Memory B cell (primary cell): Measurements from ENCODE around the gene TIMM10.

ENCODE experiments used
- ATAC-seq: fragments of 150-1000 bp; cut with Tn5 transposase; 2 replicates; pipeline ENCODE4 v1.10.0; 2021; ENCODE audit warnings: low read depth, mild to moderate bottlenecking, moderate library complexity
- DNase-seq, 2 donors: peaks; one replicate each; pipeline ENCODE4 v3.0.0; 2022; ENCODE audit warnings: low spot score in 2 of 2
- H3K27ac Mint-ChIP-seq: one replicate; pipeline ENCODE4 v1.8.0; 2022; ENCODE audit warnings: mild to moderate bottlenecking, moderate library complexity, mixed read lengths
- H3K27me3 Mint-ChIP-seq: one replicate; pipeline ENCODE4 v1.8.0; 2022; ENCODE audit warnings: mixed read lengths
- H3K36me3 Mint-ChIP-seq: one replicate; pipeline ENCODE4 v1.8.0; 2022; ENCODE audit warnings: mild to moderate bottlenecking, mixed read lengths
- H3K4me1 Mint-ChIP-seq: one replicate; pipeline ENCODE4 v1.8.0; 2022; ENCODE audit warnings: mixed read lengths
- H3K4me3 Mint-ChIP-seq: one replicate; pipeline ENCODE4 v1.8.0; 2022; ENCODE audit warnings: mild to moderate bottlenecking, moderate library complexity, mixed read lengths
- H3K9me3 Mint-ChIP-seq: one replicate; pipeline ENCODE4 v1.8.0; 2022; ENCODE audit warnings: mixed read lengths

The TIMM10 gene

GRCh38 chr11:57530596-57531507 is at the start of gene TIMM10:
Gene TIMM10 (minus strand): TSS chr11:57530754. CDS start chr11:57530189, 565 bp downstream.
- ATAC-seq (peak; percentile 88), DNase-seq (peak; percentile 72 to 88)
- Mint-ChIP-seq H3K4me1 (peaks cover 16% of the 10 kb centered on the region), H3K27ac (peak within 1 kb of the TSS; percentile 95), H3K36me3 (peaks cover 2% of the 10 kb centered on the region), H3K27me3 (no peaks in the 10 kb centered on the region), H3K9me3 (no peaks in the 10 kb centered on the region), H3K4me3 (peak within 1 kb of the TSS; percentile 94)

GRCh38 chr11:57574061-57574460 is 43.5 kb upstream of the TIMM10 start:
- H3K36me3 Mint-ChIP-seq = no peaks in the 10 kb centered on the region
- H3K4me1 Mint-ChIP-seq = no peaks in the 10 kb centered on the region
- peaks cover 10% of the 10 kb centered on the region for H3K27me3 Mint-ChIP-seq
- no peaks in the 10 kb centered on the region for H3K9me3 Mint-ChIP-seq
- DNase-seq = no peak
- H3K4me3 Mint-ChIP-seq = no peak overlapping the region
- no peak overlapping the region for H3K27ac Mint-ChIP-seq
- ATAC-seq = no peak

- ATAC-seq = no peak
- H3K9me3 Mint-ChIP-seq = no peaks in the 10 kb centered on the region
- H3K36me3 Mint-ChIP-seq = no peaks in the 10 kb centered on the region
- no peak overlapping the region for H3K27ac Mint-ChIP-seq
- no peak for DNase-seq
- peaks cover 5% of the 10 kb centered on the region for H3K4me1 Mint-ChIP-seq
- H3K4me3 Mint-ChIP-seq = no peak overlapping the region
- peaks cover 5% of the 10 kb centered on the region for H3K27me3 Mint-ChIP-seq
Observed at GRCh38 chr11:57571606-57572005, 41.1 kb upstream of the TIMM10 start.

GRCh38 chr11:57568330-57568766 is 37.8 kb upstream of the TIMM10 start:
- Mint-ChIP-seq H3K4me3 (peak overlapping the region; percentile 99), H3K36me3 (peaks cover 5% of the 10 kb centered on the region), H3K27ac (peak overlapping the region; percentile 93), H3K4me1 (peaks cover 20% of the 10 kb centered on the region), H3K27me3 (no peaks in the 10 kb centered on the region), H3K9me3 (no peaks in the 10 kb centered on the region)
- DNase-seq (peak; percentile 87 to 93), ATAC-seq (peak; percentile 6)

GRCh38 chr11:57567515-57568329 is 37.2 kb upstream of the TIMM10 start, which contains the start of gene UBE2L6:
Gene UBE2L6 (minus strand): TSS chr11:57567672. CDS start chr11:57567611, 61 bp downstream.
- Mint-ChIP-seq H3K36me3 (peaks cover 7% of the 10 kb centered on the region), H3K27me3 (no peaks in the 10 kb centered on the region), H3K9me3 (no peaks in the 10 kb centered on the region), H3K27ac (peak within 1 kb of the TSS; percentile 94), H3K4me3 (peak within 1 kb of the TSS; percentile 99), H3K4me1 (peaks cover 22% of the 10 kb centered on the region)
- DNase-seq (peak; percentile 44 to 65), ATAC-seq (peak; percentile 79)

GRCh38 chr11:57566905-57567514 is 36.5 kb upstream of the TIMM10 start:
- Mint-ChIP-seq H3K27ac (peak overlapping the region; percentile 94), H3K4me3 (peak overlapping the region; percentile 99), H3K9me3 (no peaks in the 10 kb centered on the region), H3K27me3 (no peaks in the 10 kb centered on the region), H3K4me1 (peaks cover 23% of the 10 kb centered on the region), H3K36me3 (peaks cover 8% of the 10 kb centered on the region)
- peak; percentile 12 for ATAC-seq
- peak in 1 of 2 donors; percentile 4 for DNase-seq

GRCh38 chr11:57566005-57566904 is 35.7 kb upstream of the TIMM10 start:
- H3K27ac Mint-ChIP-seq = peak overlapping the region; percentile 94
- H3K9me3 Mint-ChIP-seq = no peaks in the 10 kb centered on the region
- H3K4me1 Mint-ChIP-seq = peaks cover 25% of the 10 kb centered on the region
- H3K27me3 Mint-ChIP-seq = no peaks in the 10 kb centered on the region
- ATAC-seq (peak; percentile 46), DNase-seq (peak; percentile 16 to 22)
- H3K4me3 Mint-ChIP-seq = peak overlapping the region; percentile 99
- H3K36me3 Mint-ChIP-seq = peaks cover 9% of the 10 kb centered on the region

GRCh38 chr11:57562596-57562995 is 32.0 kb upstream of the TIMM10 start:
- no peaks in the 10 kb centered on the region for H3K9me3 Mint-ChIP-seq
- ATAC-seq (no peak), DNase-seq (no peak)
- H3K36me3 Mint-ChIP-seq = peaks cover 16% of the 10 kb centered on the region
- peaks cover 25% of the 10 kb centered on the region for H3K4me1 Mint-ChIP-seq
- H3K27ac Mint-ChIP-seq = no peak overlapping the region
- H3K4me3 Mint-ChIP-seq = no peak overlapping the region
- no peaks in the 10 kb centered on the region for H3K27me3 Mint-ChIP-seq

GRCh38 chr11:57560146-57560545 is 29.6 kb upstream of the TIMM10 start:
- H3K4me1 Mint-ChIP-seq = peaks cover 17% of the 10 kb centered on the region
- no peaks in the 10 kb centered on the region for H3K27me3 Mint-ChIP-seq
- no peak overlapping the region for H3K4me3 Mint-ChIP-seq
- ATAC-seq (no peak), DNase-seq (no peak)
- peak overlapping the region; percentile 20 for H3K27ac Mint-ChIP-seq
- peaks cover 27% of the 10 kb centered on the region for H3K36me3 Mint-ChIP-seq
- no peaks in the 10 kb centered on the region for H3K9me3 Mint-ChIP-seq

GRCh38 chr11:57556041-57556440 is 25.5 kb upstream of the TIMM10 start:
- Mint-ChIP-seq H3K36me3 (peaks cover 36% of the 10 kb centered on the region), H3K4me1 (peaks cover 4% of the 10 kb centered on the region), H3K27me3 (no peaks in the 10 kb centered on the region), H3K4me3 (no peak overlapping the region), H3K9me3 (no peaks in the 10 kb centered on the region), H3K27ac (no peak overlapping the region)
- ATAC-seq (no peak), DNase-seq (no peak)

- H3K9me3 Mint-ChIP-seq = no peaks in the 10 kb centered on the region
- ATAC-seq (no peak), DNase-seq (no peak)
- peaks cover 3% of the 10 kb centered on the region for H3K4me1 Mint-ChIP-seq
- H3K27ac Mint-ChIP-seq = peak overlapping the region; percentile 21
- H3K4me3 Mint-ChIP-seq = no peak overlapping the region
- H3K36me3 Mint-ChIP-seq = peaks cover 35% of the 10 kb centered on the region
- no peaks in the 10 kb centered on the region for H3K27me3 Mint-ChIP-seq
Observed at GRCh38 chr11:57555393-57555792, 24.8 kb upstream of the TIMM10 start.

- Mint-ChIP-seq H3K36me3 (peaks cover 36% of the 10 kb centered on the region), H3K27ac (no peak overlapping the region), H3K27me3 (no peaks in the 10 kb centered on the region)
Observed at GRCh38 chr11:57552479-57552878, 21.9 kb upstream of the TIMM10 start.

GRCh38 chr11:57551941-57552340 is 21.4 kb upstream of the TIMM10 start:
- no peak for DNase-seq
- H3K36me3 Mint-ChIP-seq = peaks cover 32% of the 10 kb centered on the region
- no peak for ATAC-seq
- H3K27me3 Mint-ChIP-seq = no peaks in the 10 kb centered on the region
- no peak overlapping the region for H3K4me3 Mint-ChIP-seq
- H3K9me3 Mint-ChIP-seq = no peaks in the 10 kb centered on the region
- peaks cover 18% of the 10 kb centered on the region for H3K4me1 Mint-ChIP-seq
- no peak overlapping the region for H3K27ac Mint-ChIP-seq

More at GRCh38 chr11:57552479-57552878, 21.9 kb upstream of the TIMM10 start:
- DNase-seq (no peak), ATAC-seq (no peak)
- H3K4me1 Mint-ChIP-seq = peaks cover 13% of the 10 kb centered on the region
- H3K9me3 Mint-ChIP-seq = no peaks in the 10 kb centered on the region
- no peak overlapping the region for H3K4me3 Mint-ChIP-seq
